GM23338 (cell line): ENCODE results near the gene DAB1. TPM values are rescaled to one million over a fixed set of nuclear protein-coding genes. Genes with fewer than 3 reads are reported as not detected.

Experiments used
- ATAC-seq: fragments of 200-7000 bp; cut with Tn5 transposase; 3 replicates; pipeline ENCODE4 v1.9.1; 2020
- DNase-seq: peaks from one replicate; pipeline ENCODE4 v3.0.0-alpha.2; 2015; ENCODE audit warnings: low spot score
- H2AFZ ChIP-seq: fragments of 200-600 bp; sonication (generic); 2 replicates; pipeline ENCODE4 v1.8.0; 2016; ENCODE audit warnings: antibody characterized with exemption, mild to moderate bottlenecking, moderate library complexity
- H3F3A ChIP-seq: fragments of 200-600 bp; sonication (generic); replicated peaks from 2 replicates; pipeline ENCODE4 v1.8.0; 2017; ENCODE audit warnings: antibody characterized with exemption, mixed run types, low read depth
- H3K27ac ChIP-seq: fragments of 200-600 bp; sonication (generic); 2 replicates; pipeline ENCODE4 v1.6.1; 2016; ENCODE audit warnings: low read depth
- H3K27me3 ChIP-seq: fragments of 200-600 bp; sonication (generic); 2 replicates; pipeline ENCODE4 v1.8.0; 2016; ENCODE audit warnings: mild to moderate bottlenecking, mixed run types, moderate library complexity; ENCODE audit not compliant: insufficient read depth
- H3K36me3 ChIP-seq: fragments of 200-600 bp; sonication (generic); 2 replicates; pipeline ENCODE4 v1.8.0; 2016; ENCODE audit warnings: mild to moderate bottlenecking; ENCODE audit not compliant: insufficient read depth
- H3K4me1 ChIP-seq: fragments of 200-600 bp; sonication (generic); 2 replicates; pipeline ENCODE4 v1.8.0; 2016; ENCODE audit warnings: mild to moderate bottlenecking, moderate library complexity; ENCODE audit not compliant: insufficient read depth
- H3K4me2 ChIP-seq: fragments of 200-600 bp; sonication (generic); 2 replicates; pipeline ENCODE4 v1.7.1; 2017; ENCODE audit warnings: mixed run types
- H3K4me3 ChIP-seq: fragments of 200-600 bp; sonication (generic); 2 replicates; pipeline ENCODE4 v1.6.1; 2016; ENCODE audit warnings: mixed run types
- H3K79me2 ChIP-seq: fragments of 200-600 bp; sonication (generic); replicated peaks from 2 replicates; pipeline ENCODE4 v1.8.0; 2017; ENCODE audit warnings: mild to moderate bottlenecking; ENCODE audit not compliant: insufficient read depth
- H3K9me2 ChIP-seq: fragments of 200-600 bp; sonication (generic); 2 replicates; pipeline ENCODE4 v1.8.0; 2017; ENCODE audit not compliant: insufficient read depth
- H4K20me1 ChIP-seq: fragments of 200-600 bp; sonication (generic); replicated peaks from 2 replicates; pipeline ENCODE4 v1.8.0; 2017; ENCODE audit warnings: mild to moderate bottlenecking; ENCODE audit not compliant: insufficient read depth
- H3K27ac Mint-ChIP-seq: 2 replicates; pipeline ENCODE4 v1.8.0; 2020; ENCODE audit warnings: inconsistent platforms, mild to moderate bottlenecking, moderate library complexity, mixed read lengths
- H3K27me3 Mint-ChIP-seq: 3 replicates; pipeline ENCODE4 v1.8.0; 2022; ENCODE audit warnings: low read depth, mild to moderate bottlenecking, moderate library complexity, mixed read lengths, inconsistent platforms; ENCODE audit not compliant: insufficient read depth, poor library complexity
- H3K36me3 Mint-ChIP-seq: 3 replicates; pipeline ENCODE4 v1.8.0; 2021; ENCODE audit warnings: low read depth, mild to moderate bottlenecking, inconsistent platforms, moderate library complexity, mixed read lengths
- H3K4me1 Mint-ChIP-seq: 3 replicates; pipeline ENCODE4 v1.8.0; 2020; ENCODE audit warnings: mild to moderate bottlenecking, inconsistent platforms, mixed read lengths
- H3K4me3 Mint-ChIP-seq: 3 replicates; pipeline ENCODE4 v1.8.0; 2021; ENCODE audit warnings: moderate library complexity, mild to moderate bottlenecking, inconsistent platforms, mixed read lengths
- H3K9me3 Mint-ChIP-seq: 3 replicates; pipeline ENCODE4 v1.8.0; 2020; ENCODE audit warnings: moderate library complexity, mild to moderate bottlenecking, inconsistent platforms, mixed read lengths
- CREB1 ChIP-seq: fragments of 250-450 bp; sonication (Bioruptor Pico); IDR thresholded peaks from 2 replicates; pipeline ENCODE4 v1.5.0; 2020; ENCODE audit warnings: low read depth, mild to moderate bottlenecking, moderate library complexity
- CTCF ChIP-seq, 2 experiments: fragments of 200-600 bp in 1 of 2; sonication (generic) in 1 of 2; conservative IDR thresholded peaks; 2 replicates each; pipeline versions ENCODE4 v1.5.1 to v1.6.1; 2016 to 2017; ENCODE audit warnings: antibody characterized with exemption in 2 of 2, low read depth in 2 of 2, mild to moderate bottlenecking in 2 of 2, moderate library complexity in 1 of 2
- ETS1 ChIP-seq: IDR thresholded peaks from 2 replicates; pipeline ENCODE4 v1.6.1; 2016; ENCODE audit warnings: antibody characterized with exemption
- EZH2 ChIP-seq: fragments of 200-600 bp; sonication (generic); IDR thresholded peaks from one replicate; pipeline ENCODE4 v1.8.0; 2017; ENCODE audit warnings: antibody characterized with exemption, mild to moderate bottlenecking, low read depth; ENCODE audit not compliant: unreplicated experiment
- EZH2phosphoT487 ChIP-seq: fragments of 200-600 bp; sonication (generic); IDR thresholded peaks from one replicate; pipeline ENCODE4 v1.8.1; 2018; ENCODE audit warnings: antibody characterized with exemption; ENCODE audit not compliant: unreplicated experiment
- JUNB ChIP-seq: IDR thresholded peaks from one replicate; pipeline ENCODE4 v1.6.1; 2016; ENCODE audit warnings: antibody characterized with exemption; ENCODE audit not compliant: unreplicated experiment
- NANOG ChIP-seq: IDR thresholded peaks from 2 replicates; pipeline ENCODE4 v1.6.1; 2016; ENCODE audit warnings: antibody characterized with exemption, borderline replicate concordance
- POLR2AphosphoS5 ChIP-seq: IDR thresholded peaks from 2 replicates; pipeline ENCODE4 v1.6.1; 2016; ENCODE audit warnings: antibody characterized with exemption, low read depth
- STAT1 ChIP-seq: IDR thresholded peaks from one replicate; pipeline ENCODE4 v1.6.1; 2016; ENCODE audit warnings: antibody characterized with exemption; ENCODE audit not compliant: unreplicated experiment
- ZNF114 ChIP-seq: fragments of 250-450 bp; sonication (Bioruptor Pico); IDR thresholded peaks from 2 replicates; pipeline ENCODE4 v1.5.0; 2020; ENCODE audit warnings: mild to moderate bottlenecking, moderate library complexity
- ZNF331 ChIP-seq: fragments of 250-450 bp; sonication (Bioruptor Pico); IDR thresholded peaks from 2 replicates; pipeline ENCODE4 v1.5.0; 2020; ENCODE audit warnings: low read depth, mild to moderate bottlenecking, moderate library complexity
- polyA plus RNA-seq: library from polyadenylated mRNA; unstranded; fragments of >200 nt; fragmentation: Nextera tagmentation; extraction: Ambion mirVana; gene quantifications from 2 replicates; pipeline ENCODE4 v1.2.1, GENCODE V29; 2016
- total RNA-seq: library from RNA; depleted of rRNA; stranded (reverse); fragments of >200 nt; shearing (Covaris generic); gene quantifications from 2 replicates; pipeline ENCODE4 v1.2.3, GENCODE V29; 2014
- TF ChIP-seq, protein P1 (sequence below): IDR thresholded peaks from one replicate; pipeline ENCODE4 v1.6.1; 2018; ENCODE audit warnings: antibody characterized with exemption; ENCODE audit not compliant: unreplicated experiment
- TF ChIP-seq, protein P2 (sequence below): fragments of 250-450 bp; sonication (Bioruptor Pico); IDR thresholded peaks from 2 replicates; pipeline ENCODE4 v1.5.0; 2020; ENCODE audit warnings: mild to moderate bottlenecking, moderate library complexity

The DAB1 gene
- total and polyA plus RNA-seq, 2 experiments from 2014 or later, result 12.8 to 14.5 TPM

DNA sequence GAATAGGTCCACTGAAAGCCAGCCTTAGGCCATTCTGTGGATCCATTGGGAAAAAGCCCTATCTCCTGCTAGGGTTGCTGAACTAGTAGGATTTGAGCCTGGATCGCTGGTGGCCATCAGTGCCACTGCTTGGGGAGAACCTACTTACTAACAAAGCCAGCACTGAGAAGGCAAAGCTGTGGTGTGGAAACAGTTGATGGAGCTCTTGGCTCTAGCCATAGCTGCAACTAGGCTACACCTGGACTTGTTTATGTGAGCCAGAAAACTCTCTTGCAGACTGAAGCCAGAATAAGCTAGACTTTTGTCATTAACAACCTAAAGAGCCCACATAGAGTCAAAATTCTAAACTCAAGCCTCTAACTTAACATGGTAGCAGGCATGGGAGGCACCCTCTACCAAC, 20.7 kb downstream of the DAB1 start:
- H3K27ac ChIP-seq, result no peak overlapping the region
- Mint-ChIP-seq H3K9me3 (no peaks in the 10 kb centered on the region), H3K4me1 (peaks cover 26% of the 10 kb centered on the region; the same call in 2 of the 3 replicates), H3K27me3 (no peaks in the 10 kb centered on the region), H3K4me3 (no peak overlapping the region), H3K36me3 (no peaks in the 10 kb centered on the region), H3K27ac (no peak overlapping the region)
- ATAC-seq, result no peak
- no peaks in the 10 kb centered on the region for H4K20me1 ChIP-seq
- no peak for TF ChIP-seq NANOG
- no peak for TF ChIP-seq ZNF114 (CRISPR knock-in tag)
- no peak for TF ChIP-seq ZNF331 (CRISPR knock-in tag)
- TF ChIP-seq, protein P1, sequence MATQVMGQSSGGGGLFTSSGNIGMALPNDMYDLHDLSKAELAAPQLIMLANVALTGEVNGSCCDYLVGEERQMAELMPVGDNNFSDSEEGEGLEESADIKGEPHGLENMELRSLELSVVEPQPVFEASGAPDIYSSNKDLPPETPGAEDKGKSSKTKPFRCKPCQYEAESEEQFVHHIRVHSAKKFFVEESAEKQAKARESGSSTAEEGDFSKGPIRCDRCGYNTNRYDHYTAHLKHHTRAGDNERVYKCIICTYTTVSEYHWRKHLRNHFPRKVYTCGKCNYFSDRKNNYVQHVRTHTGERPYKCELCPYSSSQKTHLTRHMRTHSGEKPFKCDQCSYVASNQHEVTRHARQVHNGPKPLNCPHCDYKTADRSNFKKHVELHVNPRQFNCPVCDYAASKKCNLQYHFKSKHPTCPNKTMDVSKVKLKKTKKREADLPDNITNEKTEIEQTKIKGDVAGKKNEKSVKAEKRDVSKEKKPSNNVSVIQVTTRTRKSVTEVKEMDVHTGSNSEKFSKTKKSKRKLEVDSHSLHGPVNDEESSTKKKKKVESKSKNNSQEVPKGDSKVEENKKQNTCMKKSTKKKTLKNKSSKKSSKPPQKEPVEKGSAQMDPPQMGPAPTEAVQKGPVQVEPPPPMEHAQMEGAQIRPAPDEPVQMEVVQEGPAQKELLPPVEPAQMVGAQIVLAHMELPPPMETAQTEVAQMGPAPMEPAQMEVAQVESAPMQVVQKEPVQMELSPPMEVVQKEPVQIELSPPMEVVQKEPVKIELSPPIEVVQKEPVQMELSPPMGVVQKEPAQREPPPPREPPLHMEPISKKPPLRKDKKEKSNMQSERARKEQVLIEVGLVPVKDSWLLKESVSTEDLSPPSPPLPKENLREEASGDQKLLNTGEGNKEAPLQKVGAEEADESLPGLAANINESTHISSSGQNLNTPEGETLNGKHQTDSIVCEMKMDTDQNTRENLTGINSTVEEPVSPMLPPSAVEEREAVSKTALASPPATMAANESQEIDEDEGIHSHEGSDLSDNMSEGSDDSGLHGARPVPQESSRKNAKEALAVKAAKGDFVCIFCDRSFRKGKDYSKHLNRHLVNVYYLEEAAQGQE, result no peak
- TF ChIP-seq, protein P2, sequence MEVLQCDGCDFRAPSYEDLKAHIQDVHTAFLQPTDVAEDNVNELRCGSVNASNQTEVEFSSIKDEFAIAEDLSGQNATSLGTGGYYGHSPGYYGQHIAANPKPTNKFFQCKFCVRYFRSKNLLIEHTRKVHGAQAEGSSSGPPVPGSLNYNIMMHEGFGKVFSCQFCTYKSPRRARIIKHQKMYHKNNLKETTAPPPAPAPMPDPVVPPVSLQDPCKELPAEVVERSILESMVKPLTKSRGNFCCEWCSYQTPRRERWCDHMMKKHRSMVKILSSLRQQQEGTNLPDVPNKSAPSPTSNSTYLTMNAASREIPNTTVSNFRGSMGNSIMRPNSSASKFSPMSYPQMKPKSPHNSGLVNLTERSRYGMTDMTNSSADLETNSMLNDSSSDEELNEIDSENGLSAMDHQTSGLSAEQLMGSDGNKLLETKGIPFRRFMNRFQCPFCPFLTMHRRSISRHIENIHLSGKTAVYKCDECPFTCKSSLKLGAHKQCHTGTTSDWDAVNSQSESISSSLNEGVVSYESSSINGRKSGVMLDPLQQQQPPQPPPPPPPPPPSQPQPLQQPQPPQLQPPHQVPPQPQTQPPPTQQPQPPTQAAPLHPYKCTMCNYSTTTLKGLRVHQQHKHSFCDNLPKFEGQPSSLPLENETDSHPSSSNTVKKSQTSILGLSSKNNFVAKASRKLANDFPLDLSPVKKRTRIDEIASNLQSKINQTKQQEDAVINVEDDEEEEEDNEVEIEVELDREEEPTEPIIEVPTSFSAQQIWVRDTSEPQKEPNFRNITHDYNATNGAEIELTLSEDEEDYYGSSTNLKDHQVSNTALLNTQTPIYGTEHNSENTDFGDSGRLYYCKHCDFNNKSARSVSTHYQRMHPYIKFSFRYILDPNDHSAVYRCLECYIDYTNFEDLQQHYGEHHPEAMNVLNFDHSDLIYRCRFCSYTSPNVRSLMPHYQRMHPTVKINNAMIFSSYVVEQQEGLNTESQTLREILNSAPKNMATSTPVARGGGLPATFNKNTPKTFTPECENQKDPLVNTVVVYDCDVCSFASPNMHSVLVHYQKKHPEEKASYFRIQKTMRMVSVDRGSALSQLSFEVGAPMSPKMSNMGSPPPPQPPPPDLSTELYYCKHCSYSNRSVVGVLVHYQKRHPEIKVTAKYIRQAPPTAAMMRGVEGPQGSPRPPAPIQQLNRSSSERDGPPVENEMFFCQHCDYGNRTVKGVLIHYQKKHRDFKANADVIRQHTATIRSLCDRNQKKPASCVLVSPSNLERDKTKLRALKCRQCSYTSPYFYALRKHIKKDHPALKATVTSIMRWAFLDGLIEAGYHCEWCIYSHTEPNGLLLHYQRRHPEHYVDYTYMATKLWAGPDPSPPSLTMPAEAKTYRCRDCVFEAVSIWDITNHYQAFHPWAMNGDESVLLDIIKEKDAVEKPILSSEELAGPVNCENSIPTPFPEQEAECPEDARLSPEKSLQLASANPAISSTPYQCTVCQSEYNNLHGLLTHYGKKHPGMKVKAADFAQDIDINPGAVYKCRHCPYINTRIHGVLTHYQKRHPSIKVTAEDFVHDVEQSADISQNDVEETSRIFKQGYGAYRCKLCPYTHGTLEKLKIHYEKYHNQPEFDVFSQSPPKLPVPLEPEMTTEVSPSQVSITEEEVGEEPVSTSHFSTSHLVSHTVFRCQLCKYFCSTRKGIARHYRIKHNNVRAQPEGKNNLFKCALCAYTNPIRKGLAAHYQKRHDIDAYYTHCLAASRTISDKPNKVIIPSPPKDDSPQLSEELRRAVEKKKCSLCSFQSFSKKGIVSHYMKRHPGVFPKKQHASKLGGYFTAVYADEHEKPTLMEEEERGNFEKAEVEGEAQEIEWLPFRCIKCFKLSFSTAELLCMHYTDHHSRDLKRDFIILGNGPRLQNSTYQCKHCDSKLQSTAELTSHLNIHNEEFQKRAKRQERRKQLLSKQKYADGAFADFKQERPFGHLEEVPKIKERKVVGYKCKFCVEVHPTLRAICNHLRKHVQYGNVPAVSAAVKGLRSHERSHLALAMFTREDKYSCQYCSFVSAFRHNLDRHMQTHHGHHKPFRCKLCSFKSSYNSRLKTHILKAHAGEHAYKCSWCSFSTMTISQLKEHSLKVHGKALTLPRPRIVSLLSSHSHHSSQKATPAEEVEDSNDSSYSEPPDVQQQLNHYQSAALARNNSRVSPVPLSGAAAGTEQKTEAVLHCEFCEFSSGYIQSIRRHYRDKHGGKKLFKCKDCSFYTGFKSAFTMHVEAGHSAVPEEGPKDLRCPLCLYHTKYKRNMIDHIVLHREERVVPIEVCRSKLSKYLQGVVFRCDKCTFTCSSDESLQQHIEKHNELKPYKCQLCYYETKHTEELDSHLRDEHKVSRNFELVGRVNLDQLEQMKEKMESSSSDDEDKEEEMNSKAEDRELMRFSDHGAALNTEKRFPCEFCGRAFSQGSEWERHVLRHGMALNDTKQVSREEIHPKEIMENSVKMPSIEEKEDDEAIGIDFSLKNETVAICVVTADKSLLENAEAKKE (CRISPR knock-in tag), result no peak
- no peak for TF ChIP-seq JUNB
- TF ChIP-seq EZH2phosphoT487, result no peak
- TF ChIP-seq POLR2AphosphoS5, result no peak
- TF ChIP-seq EZH2, result no peak
- TF ChIP-seq ETS1, result no peak
- no peak for TF ChIP-seq CTCF (conservative IDR thresholded peaks at IDR 0.05; ENCODE audit: low read depth in 2 of 2)
- TF ChIP-seq STAT1, result no peak
- no peak for TF ChIP-seq CREB1 (CRISPR knock-in tag)
- H2AFZ ChIP-seq, result no peak overlapping the region
- no peaks in the 10 kb centered on the region for H3K27me3 ChIP-seq
- no peak overlapping the region for H3K4me2 ChIP-seq
- no peak overlapping the region for H3K4me3 ChIP-seq
- DNase-seq, result no peak
- H3F3A ChIP-seq, result no peaks in the 10 kb centered on the region
- H3K9me2 ChIP-seq, result peaks cover 4% of the 10 kb centered on the region; the same call in 1 of the 2 replicates
- peaks cover 27% of the 10 kb centered on the region for H3K79me2 ChIP-seq
- no peaks in the 10 kb centered on the region; the same call in 1 of the 2 replicates for H3K36me3 ChIP-seq
- H3K4me1 ChIP-seq, result peaks cover 4% of the 10 kb centered on the region
